Measurements from ENCODE around the gene RFTN2.
"Not testable (repeated sequence)": the region's sequence is repeated elsewhere in the genome, so short reads cannot be mapped to it uniquely, and the experiment has no call there.

RFTN2 gene, protein sequence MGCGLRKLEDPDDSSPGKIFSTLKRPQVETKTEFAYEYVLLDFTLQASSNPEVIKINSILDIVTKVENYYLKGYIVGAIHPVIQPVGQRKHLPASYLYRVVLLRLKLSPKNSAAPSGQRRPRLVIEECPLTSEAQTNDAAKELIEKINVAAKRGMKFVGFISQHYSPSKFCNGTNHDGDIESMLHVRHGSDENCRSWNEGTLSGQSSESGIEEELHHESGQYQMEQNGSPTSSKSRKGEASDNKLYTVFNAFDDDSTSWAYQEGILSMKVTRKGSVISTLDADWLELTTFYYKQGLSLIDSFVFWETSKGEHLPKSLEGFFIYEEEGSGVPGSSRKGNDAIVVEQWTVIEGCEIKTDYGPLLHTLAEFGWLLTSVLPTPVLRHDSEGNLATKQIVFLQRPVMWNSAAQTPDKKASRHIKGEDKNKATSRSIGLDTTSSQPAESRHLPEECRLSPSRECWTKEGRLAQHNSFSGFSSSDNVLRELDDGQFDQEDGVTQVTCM

GRCh38 chr2:197675246-197675645 is at the start of gene RFTN2:
TSS of gene RFTN2 (minus strand) at chr2:197675587. CDS start at chr2:197675458, 129 bp downstream.
- TF ChIP-seq JUND (IDR thresholded peaks at IDR 0.05; ENCODE audit: low read depth), result no peak
- in situ Hi-C loops (cut with HindIII; ENCODE audit: low pct_unique_long_range_greater_than_20kb, low sequenced_read_pairs), result no loop called here
- no peak for DNase-seq (ENCODE audit: low read depth in 1 of 2, low spot score in 1 of 2)

DNA sequence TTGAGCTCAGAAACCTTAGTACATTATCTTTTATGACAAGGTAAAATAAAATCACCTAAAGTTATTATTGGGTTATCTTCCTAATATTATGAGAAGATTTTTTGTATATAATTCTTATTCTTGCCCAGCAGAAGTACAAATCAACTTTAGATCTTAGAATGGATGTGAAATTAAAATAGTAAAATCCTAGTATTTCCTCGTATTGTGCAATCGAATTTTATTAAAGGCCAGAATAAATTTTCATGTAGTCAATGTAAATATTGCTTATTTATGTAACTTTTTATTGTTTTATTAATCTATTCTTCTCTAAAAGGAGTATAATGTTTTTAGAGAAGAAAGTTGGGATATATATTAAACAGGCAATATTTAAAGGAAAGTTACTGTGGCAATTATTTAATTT is 42.5 kb upstream of the RFTN2 start:
- TF ChIP-seq JUND (IDR thresholded peaks at IDR 0.05; ENCODE audit: low read depth), result no peak
- in situ Hi-C loops (cut with HindIII; ENCODE audit: low pct_unique_long_range_greater_than_20kb, low sequenced_read_pairs), result no loop called here

GRCh38 chr2:197713271-197713670 is 37.9 kb upstream of the RFTN2 start:
- in situ Hi-C loops (cut with HindIII; ENCODE audit: low pct_unique_long_range_greater_than_20kb, low sequenced_read_pairs), result no loop called here
- TF ChIP-seq JUND (IDR thresholded peaks at IDR 0.05; ENCODE audit: low read depth), result no peak
- DNase-seq (ENCODE audit: low read depth in 1 of 2, low spot score in 1 of 2), result no peak

More for the DNA sequence above, 42.5 kb upstream of the RFTN2 start:
- DNase-seq (ENCODE audit: low read depth in 1 of 2, low spot score in 1 of 2), result no peak

DNA sequence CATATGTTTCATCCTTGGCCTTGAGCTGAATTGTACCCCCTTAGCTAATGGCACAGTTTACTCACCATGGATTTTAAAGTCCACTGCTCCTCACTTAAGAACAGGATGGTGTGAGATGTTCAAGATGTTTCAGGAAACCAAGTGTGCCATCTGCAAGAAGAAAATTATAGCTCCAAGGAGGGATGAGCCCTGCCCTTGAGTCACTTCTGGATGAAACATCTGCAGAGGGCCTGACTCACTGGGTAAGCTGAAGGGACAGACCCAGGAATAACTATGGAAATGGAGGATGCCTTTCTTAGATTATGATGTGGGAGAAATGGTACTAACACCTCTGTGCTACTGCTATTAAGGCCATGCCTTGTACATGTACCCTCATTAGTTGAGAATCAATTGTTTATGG is 36.2 kb upstream of the RFTN2 start:
- in situ Hi-C loops (cut with HindIII; ENCODE audit: low pct_unique_long_range_greater_than_20kb, low sequenced_read_pairs), result no loop called here
- DNase-seq (ENCODE audit: low read depth in 1 of 2, low spot score in 1 of 2), result no peak
- TF ChIP-seq JUND (IDR thresholded peaks at IDR 0.05; ENCODE audit: low read depth), result no peak

GRCh38 chr2:197710424-197711042 is 35.1 kb upstream of the RFTN2 start:
- in situ Hi-C loops (cut with HindIII; ENCODE audit: low pct_unique_long_range_greater_than_20kb, low sequenced_read_pairs), result no loop called here
- no peak for DNase-seq (ENCODE audit: low read depth in 1 of 2, low spot score in 1 of 2)
- no peak for TF ChIP-seq JUND (IDR thresholded peaks at IDR 0.05; ENCODE audit: low read depth)

GRCh38 chr2:197709140-197709539 is 33.8 kb upstream of the RFTN2 start:
- in situ Hi-C loops (cut with HindIII; ENCODE audit: low pct_unique_long_range_greater_than_20kb, low sequenced_read_pairs); DNase-seq (ENCODE audit: low read depth in 1 of 2, low spot score in 1 of 2): not testable (repeated sequence)

GRCh38 chr2:197708331-197708730 is 32.9 kb upstream of the RFTN2 start:
- in situ Hi-C loops (cut with HindIII; ENCODE audit: low pct_unique_long_range_greater_than_20kb, low sequenced_read_pairs), result no loop called here
- DNase-seq (ENCODE audit: low read depth in 1 of 2, low spot score in 1 of 2), result no peak
- no peak for TF ChIP-seq JUND (IDR thresholded peaks at IDR 0.05; ENCODE audit: low read depth)

DNA sequence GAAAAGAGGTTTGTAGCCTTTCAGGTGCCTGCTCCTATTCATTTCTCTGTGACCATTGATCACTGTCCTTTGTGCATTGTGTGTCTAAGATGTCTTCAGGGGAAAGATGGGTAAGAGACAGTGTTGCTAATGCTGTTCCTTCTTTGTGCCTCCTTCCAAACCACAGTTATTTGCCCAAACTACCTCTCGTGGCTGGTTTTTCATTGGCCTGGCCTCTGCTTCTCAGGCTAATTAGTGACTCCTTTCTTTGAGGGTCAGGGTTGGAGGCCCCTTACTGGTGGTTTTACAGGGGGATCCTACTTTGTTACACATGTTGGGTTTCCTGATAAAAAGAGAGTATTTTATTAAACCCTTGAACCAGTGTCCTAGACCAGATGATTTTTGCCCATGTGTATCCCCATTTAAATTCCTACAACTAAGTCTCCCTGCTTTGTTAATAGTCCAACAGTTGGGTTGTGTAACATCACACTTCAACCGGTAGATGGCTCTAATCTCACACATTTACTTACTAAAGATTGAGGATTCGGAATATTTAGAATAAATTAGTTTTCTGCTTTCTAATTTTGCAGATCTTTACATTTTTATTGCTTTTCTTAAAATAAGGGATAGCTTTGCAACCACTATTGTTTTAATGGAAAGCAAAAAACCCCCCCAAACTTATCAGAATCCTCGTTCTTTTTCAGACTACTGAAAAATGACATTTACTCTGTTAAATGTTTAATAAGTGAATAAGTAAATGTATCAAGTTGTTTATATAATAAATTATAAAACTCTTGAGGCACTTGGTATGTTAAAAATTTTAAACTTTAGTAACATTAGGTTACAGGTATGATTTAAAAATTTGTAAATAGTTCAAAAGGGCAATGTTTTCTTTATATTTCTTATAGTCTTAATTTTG is 32.2 kb upstream of the RFTN2 start:
- TF ChIP-seq JUND (IDR thresholded peaks at IDR 0.05; ENCODE audit: low read depth), result no peak
- in situ Hi-C loops (cut with HindIII; ENCODE audit: low pct_unique_long_range_greater_than_20kb, low sequenced_read_pairs), result no loop called here
- peak in 1 of 2 experiments; percentile 48 for DNase-seq (ENCODE audit: low read depth in 1 of 2, low spot score in 1 of 2)

DNA sequence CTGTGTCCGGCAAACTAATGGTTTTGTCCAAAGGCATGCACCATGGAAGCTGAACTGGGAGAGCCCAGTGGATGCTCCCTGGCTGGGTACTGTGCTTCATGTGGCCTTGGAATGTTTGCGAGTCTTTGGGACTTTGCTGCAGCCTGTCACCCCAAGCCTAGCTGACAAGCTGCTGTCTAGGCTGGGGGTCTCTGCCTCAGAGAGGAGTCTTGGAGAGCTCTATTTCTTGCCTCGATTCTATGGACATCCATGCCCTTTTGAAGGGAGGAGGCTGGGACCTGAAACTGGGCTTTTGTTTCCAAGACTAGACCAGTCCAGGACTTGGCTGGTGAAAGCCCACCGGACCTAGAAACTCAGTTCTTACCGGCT is 31.4 kb upstream of the RFTN2 start:
- in situ Hi-C loops (cut with HindIII; ENCODE audit: low pct_unique_long_range_greater_than_20kb, low sequenced_read_pairs), result no loop called here
- DNase-seq (ENCODE audit: low read depth in 1 of 2, low spot score in 1 of 2), result no peak
- no peak for TF ChIP-seq JUND (IDR thresholded peaks at IDR 0.05; ENCODE audit: low read depth)

DNA sequence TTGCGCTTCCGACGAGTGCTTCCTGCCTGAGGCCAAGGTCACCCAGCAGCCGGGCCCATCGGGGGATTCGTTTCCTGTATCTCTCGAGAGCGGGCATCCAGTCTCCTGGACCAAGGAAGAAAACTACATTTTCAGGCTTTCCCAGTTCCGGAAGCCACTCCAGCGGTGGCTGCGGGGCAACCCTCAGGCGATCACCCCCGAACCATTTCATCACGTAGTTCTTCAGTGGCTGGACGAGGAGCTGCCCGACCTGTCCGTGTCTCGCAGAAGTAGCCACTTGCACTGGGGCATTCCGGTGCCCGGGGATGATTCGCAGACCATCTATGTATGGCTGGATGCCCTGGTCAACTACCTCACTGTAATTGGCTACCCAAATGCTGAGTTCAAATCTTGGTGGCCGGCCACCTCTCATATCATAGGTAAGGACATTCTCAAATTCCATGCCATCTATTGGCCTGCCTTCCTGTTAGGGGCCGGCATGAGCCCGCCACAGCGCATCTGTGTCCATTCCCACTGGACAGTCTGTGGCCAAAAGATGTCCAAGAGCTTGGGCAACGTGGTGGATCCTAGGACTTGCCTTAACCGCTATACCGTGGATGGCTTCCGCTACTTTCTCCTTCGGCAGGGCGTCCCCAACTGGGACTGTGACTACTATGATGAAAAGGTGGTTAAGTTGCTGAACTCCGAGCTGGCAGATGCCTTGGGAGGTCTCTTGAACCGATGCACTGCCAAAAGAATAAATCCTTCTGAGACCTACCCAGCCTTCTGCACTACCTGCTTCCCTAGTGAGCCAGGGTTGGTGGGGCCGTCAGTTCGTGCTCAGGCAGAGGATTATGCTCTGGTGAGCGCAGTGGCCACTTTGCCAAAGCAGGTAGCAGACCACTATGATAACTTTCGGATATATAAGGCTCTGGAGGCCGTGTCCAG is 30.8 kb upstream of the RFTN2 start:
- peak in 1 of 2 experiments; percentile 3 for DNase-seq (ENCODE audit: low read depth in 1 of 2, low spot score in 1 of 2)
- in situ Hi-C loops (cut with HindIII; ENCODE audit: low pct_unique_long_range_greater_than_20kb, low sequenced_read_pairs), result no loop called here

GRCh38 chr2:197705121-197705911 is 29.9 kb upstream of the RFTN2 start, which contains the start of gene MARS2:
TSS of gene MARS2 (plus strand) at chr2:197705369. CDS start at chr2:197705406, 37 bp downstream.
- peak; percentile 81 to 90 for DNase-seq (ENCODE audit: low read depth in 1 of 2, low spot score in 1 of 2)
- in situ Hi-C loops (cut with HindIII; ENCODE audit: low pct_unique_long_range_greater_than_20kb, low sequenced_read_pairs), result no loop called here
- no peak for TF ChIP-seq JUND (IDR thresholded peaks at IDR 0.05; ENCODE audit: low read depth)

More for the DNA sequence above, 30.8 kb upstream of the RFTN2 start:
- TF ChIP-seq JUND (IDR thresholded peaks at IDR 0.05; ENCODE audit: low read depth), result no peak
